CD4-positive, alpha-beta T cell (primary cell): ENCODE results near the gene MEG3. TPM values are rescaled to one million over a fixed set of nuclear protein-coding genes. Genes with fewer than 3 reads are reported as not detected.

ENCODE experiments used
- ATAC-seq: fragments of 200-7000 bp; cut with Tn5 transposase; one replicate; pipeline ENCODE4 v1.10.0; 2022; ENCODE audit warnings: mild to moderate bottlenecking; ENCODE audit not compliant: poor library complexity
- CTCF ChIA-PET: fragments of 350-600 bp; sonication (Branson Sonifier 250); formaldehyde crosslinking; loops from one replicate; lab custom pipeline; 2021; ENCODE audit warnings: antibody characterized with exemption, inconsistent platforms; lab: Charles Lee
- POLR2A ChIA-PET: fragments of 350-600 bp; sonication (Branson Sonifier 250); formaldehyde crosslinking; loops from one replicate; lab custom pipeline; 2021; ENCODE audit warnings: antibody characterized with exemption, inconsistent platforms; lab: Charles Lee
- DNase-seq, 14 experiments: peaks; one replicate each; pipeline ENCODE4 v3.0.0-alpha.2; 2013 to 2020; ENCODE audit warnings: mixed read lengths in 2 of 14
- H3K27ac ChIP-seq, 2 donors: one replicate each; pipeline versions ENCODE4 v1.5.1 to v1.7.0; 2013; ENCODE audit warnings: low read length in 2 of 2, low read depth in 1 of 2, mild to moderate bottlenecking in 1 of 2
- H3K27me3 ChIP-seq, 2 experiments: 1 replicate in 1 of 2; 2 replicates in 1 of 2; pipeline versions ENCODE4 v1.6.1 to v1.7.0; 2013; ENCODE audit warnings: low read length in 2 of 2, control low read depth in 1 of 2, mild to moderate bottlenecking in 1 of 2, moderate library complexity in 1 of 2; ENCODE audit not compliant: insufficient read depth in 2 of 2, control insufficient read depth in 1 of 2
- H3K36me3 ChIP-seq: one replicate; pipeline ENCODE4 v1.6.1; 2013; ENCODE audit warnings: low read length, control low read depth; ENCODE audit not compliant: insufficient read depth
- H3K4me1 ChIP-seq: one replicate; pipeline ENCODE4 v1.6.1; 2013; ENCODE audit warnings: low read length, control low read depth; ENCODE audit not compliant: insufficient read depth
- H3K4me3 ChIP-seq: one replicate; pipeline ENCODE4 v1.5.1; 2013; ENCODE audit warnings: mild to moderate bottlenecking, low read length, moderate library complexity
- H3K9me3 ChIP-seq, 2 experiments: 1 replicate in 1 of 2; 2 replicates in 1 of 2; pipeline versions ENCODE4 v1.6.1 to v1.7.0; 2013; ENCODE audit warnings: low read length in 2 of 2, mild to moderate bottlenecking in 2 of 2, control low read depth in 1 of 2, moderate library complexity in 1 of 2; ENCODE audit not compliant: control insufficient read depth in 1 of 2, insufficient read depth in 1 of 2
- H3K27ac Mint-ChIP-seq: one replicate; pipeline ENCODE4 v1.8.0; 2020; ENCODE audit warnings: mixed read lengths
- H3K27me3 Mint-ChIP-seq: one replicate; pipeline ENCODE4 v1.8.0; 2021; ENCODE audit warnings: mixed read lengths
- H3K36me3 Mint-ChIP-seq: one replicate; pipeline ENCODE4 v1.8.0; 2021; ENCODE audit warnings: low read depth, mixed read lengths
- H3K4me1 Mint-ChIP-seq: one replicate; pipeline ENCODE4 v1.8.0; 2021; ENCODE audit warnings: low read depth, mixed read lengths
- H3K4me3 Mint-ChIP-seq: one replicate; pipeline ENCODE4 v1.8.0; 2020; ENCODE audit warnings: mild to moderate bottlenecking, mixed read lengths
- H3K9me3 Mint-ChIP-seq: one replicate; pipeline ENCODE4 v1.8.0; 2020; ENCODE audit warnings: mixed read lengths
- CTCF ChIP-seq: fragments of 200-600 bp; IDR thresholded peaks from one replicate; pipeline ENCODE4 v1.8.0; 2022; ENCODE audit warnings: antibody characterized with exemption, mild to moderate bottlenecking
- intact Hi-C, 2 experiments: fragments of 100-400 bp; cut with DNase I in 1 of 2; cut with micrococcal nuclease in 1 of 2; formaldehyde crosslinking; loops; one replicate each; pipeline versions ENCODE4 v1.15.1 to v1.9.0; 2023 to 2025; cut with DNase I, micrococcal nuclease
- total RNA-seq, 174 experiments: library from RNA in 2 of 174; stranded (reverse) in 2 of 174; gene quantifications; one replicate each; pipeline ENCODE4 v1.2.3 and lab custom pipeline; 2021 to 2026

The MEG3 gene
- total RNA-seq, 2 experiments from 2014 or later, result not detected

GRCh38 chr14:100779691-100780080, 46.2 kb upstream of the MEG3 start:
- H3K4me1 ChIP-seq, result no peaks in the 10 kb centered on the region
- H3K9me3 Mint-ChIP-seq, result no peaks in the 10 kb centered on the region
- H3K4me1 Mint-ChIP-seq, result no peaks in the 10 kb centered on the region
- POLR2A ChIA-PET, result no interaction called here
- intact Hi-C loops, result no loop called here
- ATAC-seq, result no peak
- H3K27me3 Mint-ChIP-seq, result peaks cover 3% of the 10 kb centered on the region
- TF ChIP-seq CTCF, result no peak
- H3K9me3 ChIP-seq, result no peaks in the 10 kb centered on the region
- no peak for DNase-seq
- H3K4me3 Mint-ChIP-seq, result no peak overlapping the region
- CTCF ChIA-PET, result no interaction called here
- H3K27ac Mint-ChIP-seq, result no peak overlapping the region
- H3K36me3 ChIP-seq, result no peaks in the 10 kb centered on the region
- no peaks in the 10 kb centered on the region for H3K27me3 ChIP-seq
- H3K4me3 ChIP-seq, result no peak overlapping the region
- H3K27ac ChIP-seq, result no peak overlapping the region
- no peaks in the 10 kb centered on the region for H3K36me3 Mint-ChIP-seq

DNA sequence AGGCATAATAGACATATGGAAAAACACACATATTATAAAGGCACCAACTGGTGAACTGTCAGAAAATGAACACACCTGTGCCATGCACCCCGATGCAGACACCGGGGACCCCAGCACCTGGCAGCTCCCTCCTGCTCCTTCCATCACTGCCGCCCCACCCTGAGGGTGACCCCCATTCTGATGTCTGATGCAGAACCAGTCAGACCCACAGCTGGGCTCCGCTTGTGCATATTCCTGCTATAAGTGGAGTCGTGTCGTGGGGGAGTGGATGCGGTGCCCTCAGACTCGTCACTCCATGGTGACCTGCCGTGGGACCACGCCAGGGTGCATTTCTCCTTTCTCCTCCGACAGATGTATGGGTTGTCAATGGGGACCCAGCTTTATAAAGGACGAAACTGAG, 45.7 kb upstream of the MEG3 start:
- TF ChIP-seq CTCF, result no peak
- Mint-ChIP-seq H3K27ac (no peak overlapping the region), H3K9me3 (no peaks in the 10 kb centered on the region), H3K4me3 (no peak overlapping the region), H3K36me3 (no peaks in the 10 kb centered on the region), H3K27me3 (peaks cover 3% of the 10 kb centered on the region), H3K4me1 (no peaks in the 10 kb centered on the region)
- H3K4me3 ChIP-seq, result no peak overlapping the region
- no peak overlapping the region for H3K27ac ChIP-seq
- CTCF ChIA-PET, result no interaction called here
- H3K9me3 ChIP-seq, result no peaks in the 10 kb centered on the region
- DNase-seq (no peak), ATAC-seq (no peak)
- H3K4me1 ChIP-seq, result no peaks in the 10 kb centered on the region
- POLR2A ChIA-PET, result no interaction called here
- H3K36me3 ChIP-seq, result no peaks in the 10 kb centered on the region
- H3K27me3 ChIP-seq, result no peaks in the 10 kb centered on the region
- intact Hi-C loops, result no loop called here

DNA sequence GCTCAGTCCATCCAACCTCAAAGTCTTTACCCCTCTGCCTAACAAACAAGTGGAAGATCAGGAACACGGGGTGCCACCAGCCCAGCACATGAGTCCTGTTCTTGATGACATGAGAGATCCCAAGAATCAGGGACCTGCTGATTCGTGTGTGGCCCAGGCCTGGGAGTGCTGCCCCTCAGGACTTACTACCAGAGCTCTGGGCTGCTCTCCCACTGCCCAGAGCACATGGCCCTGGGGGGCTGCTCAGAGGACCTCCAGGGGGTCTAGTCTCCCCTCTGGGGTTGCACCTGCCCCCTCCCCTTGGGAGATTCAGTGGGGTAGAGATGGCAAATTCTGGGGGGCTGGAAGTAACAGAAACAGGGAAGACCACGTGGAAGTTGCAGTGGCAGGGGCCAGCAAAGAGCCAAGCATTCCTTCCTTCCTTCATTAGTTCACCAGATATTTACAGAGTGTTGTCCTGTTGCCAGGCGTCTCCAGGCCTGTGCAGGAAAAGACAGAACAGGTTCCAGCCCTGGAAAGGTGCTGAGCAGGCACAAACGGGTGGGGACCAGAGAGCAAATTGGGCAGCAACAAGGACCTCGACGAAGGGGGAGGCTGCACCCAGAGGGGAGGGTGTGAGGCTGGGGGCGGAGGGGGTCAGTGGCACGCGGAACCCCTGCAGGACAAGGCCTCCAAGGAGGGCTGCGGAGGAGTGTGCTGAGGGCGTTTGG, 45.1 kb upstream of the MEG3 start:
- Histone ChIP-seq H3K4me1 (no peaks in the 10 kb centered on the region), H3K27me3 (no peaks in the 10 kb centered on the region), H3K4me3 (no peak overlapping the region), H3K9me3 (no peaks in the 10 kb centered on the region), H3K36me3 (no peaks in the 10 kb centered on the region), H3K27ac (no peak overlapping the region)
- Mint-ChIP-seq H3K27ac (no peak overlapping the region), H3K9me3 (no peaks in the 10 kb centered on the region), H3K27me3 (peaks cover 3% of the 10 kb centered on the region), H3K36me3 (no peaks in the 10 kb centered on the region), H3K4me3 (no peak overlapping the region), H3K4me1 (no peaks in the 10 kb centered on the region)
- POLR2A ChIA-PET, result no interaction called here
- CTCF ChIA-PET, result no interaction called here
- DNase-seq, result no peak
- intact Hi-C loops, result no loop called here
- TF ChIP-seq CTCF, result no peak
- ATAC-seq, result no peak
